VCaP (cell line): ENCODE results near the gene CCDC60.

Source experiments
- H3K27ac ChIP-seq: fragments of 450-650 bp; 2 replicates; pipeline ENCODE4 v1.5.1; 2017
- TF ChIP-seq, protein P1 (sequence below): fragments of 450-650 bp; conservative IDR thresholded peaks from 2 replicates; pipeline ENCODE4 v1.5.1; 2017; ENCODE audit warnings: mild to moderate bottlenecking, moderate library complexity

Gene CCDC60

DNA sequence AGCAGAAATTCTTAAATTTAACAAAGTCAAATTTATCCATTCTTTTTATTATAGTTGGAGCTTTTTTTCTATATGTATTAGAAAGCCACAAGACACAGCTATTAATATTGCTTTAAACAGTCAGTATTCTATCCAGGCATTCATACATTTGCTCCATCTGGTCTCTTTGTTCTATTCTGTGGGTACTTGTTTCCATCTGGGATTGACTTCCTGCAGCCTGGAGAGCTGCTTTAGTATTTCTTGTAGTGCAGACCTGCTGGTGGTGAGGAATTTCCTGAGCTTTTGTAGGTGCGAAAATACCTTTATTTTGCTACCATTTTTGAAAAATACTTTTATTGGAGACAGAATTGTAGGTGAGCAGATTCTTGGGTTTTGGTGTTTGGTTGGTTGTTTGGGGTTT is 29.0 kb downstream of the CCDC60 start:
- TF ChIP-seq, protein P1, sequence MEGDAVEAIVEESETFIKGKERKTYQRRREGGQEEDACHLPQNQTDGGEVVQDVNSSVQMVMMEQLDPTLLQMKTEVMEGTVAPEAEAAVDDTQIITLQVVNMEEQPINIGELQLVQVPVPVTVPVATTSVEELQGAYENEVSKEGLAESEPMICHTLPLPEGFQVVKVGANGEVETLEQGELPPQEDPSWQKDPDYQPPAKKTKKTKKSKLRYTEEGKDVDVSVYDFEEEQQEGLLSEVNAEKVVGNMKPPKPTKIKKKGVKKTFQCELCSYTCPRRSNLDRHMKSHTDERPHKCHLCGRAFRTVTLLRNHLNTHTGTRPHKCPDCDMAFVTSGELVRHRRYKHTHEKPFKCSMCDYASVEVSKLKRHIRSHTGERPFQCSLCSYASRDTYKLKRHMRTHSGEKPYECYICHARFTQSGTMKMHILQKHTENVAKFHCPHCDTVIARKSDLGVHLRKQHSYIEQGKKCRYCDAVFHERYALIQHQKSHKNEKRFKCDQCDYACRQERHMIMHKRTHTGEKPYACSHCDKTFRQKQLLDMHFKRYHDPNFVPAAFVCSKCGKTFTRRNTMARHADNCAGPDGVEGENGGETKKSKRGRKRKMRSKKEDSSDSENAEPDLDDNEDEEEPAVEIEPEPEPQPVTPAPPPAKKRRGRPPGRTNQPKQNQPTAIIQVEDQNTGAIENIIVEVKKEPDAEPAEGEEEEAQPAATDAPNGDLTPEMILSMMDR, result no peak
- H3K27ac ChIP-seq, result no peak overlapping the region

DNA sequence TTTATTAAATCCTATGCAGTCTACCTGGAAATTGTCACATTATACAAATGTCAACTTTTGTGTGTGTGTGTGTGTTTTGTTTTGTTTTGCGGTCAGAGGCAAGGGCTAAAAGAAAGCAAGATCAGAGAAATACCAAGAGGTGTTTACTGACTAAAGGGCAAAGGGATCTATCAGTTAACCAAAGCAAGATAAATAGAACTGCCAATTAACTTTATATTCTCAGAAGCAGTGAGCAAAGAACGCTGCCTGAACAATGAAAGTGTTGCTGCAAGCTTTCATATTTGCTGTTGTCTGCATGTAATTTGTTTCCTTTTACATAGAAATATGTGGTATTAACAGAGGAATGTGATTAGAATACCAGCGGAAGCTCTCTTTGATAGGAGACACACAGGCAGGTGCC is 30.9 kb downstream of the CCDC60 start:
- no peak overlapping the region for H3K27ac ChIP-seq
- TF ChIP-seq, protein P1, result no peak

DNA sequence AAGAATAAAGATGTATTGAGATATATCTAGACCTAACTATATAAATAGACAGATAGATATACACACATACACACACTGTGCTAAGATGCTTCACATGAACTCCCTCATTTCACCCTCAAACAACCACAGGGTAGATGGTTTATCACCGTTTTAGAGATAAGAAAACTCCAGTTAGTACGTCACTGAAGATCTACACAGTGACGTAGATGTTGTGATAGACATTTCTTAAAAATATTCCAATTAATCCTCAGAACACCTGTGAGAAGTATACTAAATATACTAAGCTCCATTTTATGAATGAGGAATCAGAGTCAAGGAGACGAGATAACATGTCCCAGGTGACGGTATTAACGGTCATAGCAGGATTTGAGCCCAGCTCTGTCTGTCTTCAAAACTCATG is 31.5 kb downstream of the CCDC60 start:
- TF ChIP-seq, protein P1, result no peak
- no peak overlapping the region for H3K27ac ChIP-seq

DNA sequence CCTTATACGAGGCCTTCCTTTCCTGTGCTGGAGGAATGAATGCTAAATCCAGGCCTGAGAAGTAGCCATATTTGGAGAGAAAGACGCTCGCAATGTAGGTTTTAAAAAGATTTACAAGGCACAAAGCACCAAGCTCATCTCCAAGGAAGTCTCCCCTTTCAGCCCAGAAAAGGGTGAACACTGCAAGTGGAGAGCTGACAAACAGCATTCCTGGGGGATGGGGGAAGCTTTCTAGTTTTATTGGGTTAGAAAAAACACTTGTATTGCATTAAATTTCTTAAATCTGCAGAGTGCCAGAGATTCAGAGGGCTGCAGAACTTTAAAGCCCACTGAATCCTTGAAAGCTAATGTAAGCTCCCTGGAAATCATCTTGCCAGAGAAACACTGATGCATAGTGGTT is 34.6 kb downstream of the CCDC60 start:
- TF ChIP-seq, protein P1, result no peak
- peak overlapping the region; percentile 32; the same call in 1 of the 2 replicates for H3K27ac ChIP-seq

DNA sequence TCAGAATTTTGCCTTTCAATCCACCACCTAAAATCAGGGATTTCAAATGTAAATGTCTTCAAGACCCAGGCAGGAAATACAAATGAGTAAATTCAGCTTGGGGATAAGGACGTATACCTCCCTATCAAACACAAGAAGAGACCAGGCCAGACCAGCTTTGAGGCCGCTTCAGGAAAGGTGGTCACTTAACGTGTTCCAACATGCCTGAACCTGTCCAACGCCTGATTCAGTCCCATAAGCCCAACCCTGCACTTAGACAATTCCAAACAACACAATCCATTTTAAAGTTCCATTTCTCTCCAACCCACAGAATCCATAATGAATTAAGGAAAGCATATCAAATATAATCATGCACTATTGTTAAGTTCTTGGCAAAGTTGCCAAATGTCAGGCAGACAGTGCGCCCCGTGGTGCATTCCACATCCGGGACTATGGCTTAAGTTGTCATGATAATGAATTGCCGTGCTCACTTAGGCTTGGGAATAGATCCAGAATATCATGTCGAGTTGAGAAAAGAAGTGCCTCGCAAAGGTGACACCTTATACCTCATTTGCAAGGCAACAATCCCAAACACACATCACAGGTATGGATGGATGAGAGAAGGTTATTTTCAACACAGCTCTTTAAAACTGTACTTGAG is 35.5 kb downstream of the CCDC60 start:
- H3K27ac ChIP-seq, result no peak overlapping the region
- TF ChIP-seq, protein P1, result no peak

DNA sequence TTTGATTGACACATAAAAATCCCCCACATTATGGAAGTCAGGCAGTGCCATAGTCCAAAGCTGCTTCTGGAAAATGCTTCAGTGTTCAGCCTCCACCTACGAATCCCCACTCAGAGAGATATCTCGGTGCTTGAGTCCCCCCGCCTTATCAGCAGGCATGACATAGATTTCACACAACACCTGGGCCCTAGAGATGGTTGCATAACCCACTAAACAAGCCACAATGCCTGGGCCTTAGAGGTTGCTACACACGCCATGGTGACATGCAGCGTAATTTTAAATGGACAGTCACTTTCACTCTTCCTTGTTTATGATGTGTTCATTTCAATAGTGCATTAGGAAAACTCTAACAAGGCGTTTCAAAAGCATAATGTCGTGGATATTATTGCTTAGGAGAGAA is 38.0 kb downstream of the CCDC60 start:
- TF ChIP-seq, protein P1, result no peak
- no peak overlapping the region for H3K27ac ChIP-seq

DNA sequence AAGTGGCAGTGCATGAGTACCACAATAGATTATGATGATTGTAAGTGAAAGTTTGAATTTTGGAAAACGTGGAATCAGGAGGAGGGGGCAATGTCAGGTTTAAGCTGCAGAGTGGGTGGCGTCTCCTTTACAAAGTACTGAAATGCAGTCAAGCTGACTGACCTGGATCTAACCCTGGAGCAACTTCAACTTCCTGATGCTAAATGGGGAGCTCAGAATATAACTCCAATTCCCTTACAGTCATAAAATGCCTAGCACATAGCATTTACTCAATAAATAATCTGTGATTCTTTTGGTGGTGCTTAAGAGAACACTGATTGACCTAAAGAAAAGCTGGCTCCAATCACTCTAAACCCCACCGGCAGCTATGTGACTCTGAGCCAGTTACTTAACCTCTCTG is 38.5 kb downstream of the CCDC60 start:
- no peak overlapping the region for H3K27ac ChIP-seq
- TF ChIP-seq, protein P1, result no peak
